Activated T-helper 2 cell treated with anti-CD3 and anti-CD28 coated beads, Interferon-gamma antibody, Interleukin-2, Interleukin-4, amounts not matched to agents 10 μg/mL and 5 μg/mL and 100 μg/mL, durations not matched to agents 14 hours and 24 hours and 36 hours (primary cell): Measurements from ENCODE around the gene PAN3. TPM values are rescaled to one million over a fixed set of nuclear protein-coding genes. Genes with fewer than 3 reads are reported as not detected.
A peak's percentile ranks its signal among the peaks of the same experiment; 100 is the strongest.
"Not testable (repeated sequence)": the region's sequence is repeated elsewhere in the genome, so short reads cannot be mapped to it uniquely, and the experiment has no call there.

Experiments used
- DNase-seq: peaks from one replicate; pipeline ENCODE4 v3.0.0; 2021; ENCODE audit warnings: low spot score
- H3K27ac Mint-ChIP-seq: one replicate; pipeline ENCODE4 v1.8.0; 2021; ENCODE audit warnings: mixed read lengths
- H3K27me3 Mint-ChIP-seq: one replicate; pipeline ENCODE4 v1.8.0; 2021; ENCODE audit warnings: low read depth, mixed read lengths
- H3K36me3 Mint-ChIP-seq: one replicate; pipeline ENCODE4 v1.8.0; 2021; ENCODE audit warnings: low read depth, mixed read lengths
- H3K4me1 Mint-ChIP-seq: one replicate; pipeline ENCODE4 v1.8.0; 2021; ENCODE audit warnings: low read depth, mixed read lengths
- H3K4me3 Mint-ChIP-seq: one replicate; pipeline ENCODE4 v1.8.0; 2021; ENCODE audit warnings: low read depth, mild to moderate bottlenecking, moderate library complexity, mixed read lengths
- H3K9me3 Mint-ChIP-seq: one replicate; pipeline ENCODE4 v1.8.0; 2021; ENCODE audit warnings: mixed read lengths
- intact Hi-C: fragments of 100-400 bp; cut with micrococcal nuclease; formaldehyde crosslinking; loops from one replicate; pipeline ENCODE4 v1.15.1; 2023
- total RNA-seq: library from RNA; stranded (reverse); gene quantifications from 2 replicates; pipeline ENCODE4 v1.2.3, GENCODE V29; 2022

The PAN3 gene
- total RNA-seq, 1 donor from 2014 or later, result 35.6 TPM

GRCh38 chr13:28117689-28118377 lies 20.5 kb upstream of the PAN3 start:
- H3K9me3 Mint-ChIP-seq, result no peaks in the 10 kb centered on the region
- peaks cover 12% of the 10 kb centered on the region for H3K27me3 Mint-ChIP-seq
- H3K36me3 Mint-ChIP-seq, result no peaks in the 10 kb centered on the region
- peaks cover 7% of the 10 kb centered on the region for H3K4me1 Mint-ChIP-seq
- no peak overlapping the region for H3K4me3 Mint-ChIP-seq
- no peak overlapping the region for H3K27ac Mint-ChIP-seq
- DNase-seq, result no peak
- intact Hi-C loops, result no loop called here

GRCh38 chr13:28120317-28120716 lies 18.0 kb upstream of the PAN3 start:
- H3K4me3 Mint-ChIP-seq, result no peak overlapping the region
- no peak for DNase-seq
- no peaks in the 10 kb centered on the region for H3K9me3 Mint-ChIP-seq
- H3K36me3 Mint-ChIP-seq, result no peaks in the 10 kb centered on the region
- peaks cover 7% of the 10 kb centered on the region for H3K4me1 Mint-ChIP-seq
- intact Hi-C loops, result no loop called here
- no peak overlapping the region for H3K27ac Mint-ChIP-seq
- peaks cover 12% of the 10 kb centered on the region for H3K27me3 Mint-ChIP-seq

DNA sequence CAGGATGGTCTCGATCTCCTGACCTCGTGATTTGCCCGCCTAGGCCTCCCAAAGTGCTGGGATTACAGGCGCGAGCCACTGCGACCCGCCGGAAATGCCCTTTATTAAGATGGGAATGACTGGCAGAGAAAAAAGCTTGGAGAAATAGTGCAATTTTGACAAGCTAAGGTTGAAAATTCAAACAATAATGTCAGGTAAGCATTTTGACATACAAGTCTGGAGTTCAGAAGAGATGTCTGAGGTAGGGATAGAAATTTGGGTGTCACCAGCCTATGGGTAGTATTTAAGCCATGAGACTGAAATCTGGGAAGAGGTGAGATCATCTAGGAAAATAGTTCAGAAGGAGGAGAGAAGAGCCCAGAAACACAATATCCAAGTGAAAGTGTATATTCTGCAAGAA lies 17.1 kb upstream of the PAN3 start:
- peaks cover 11% of the 10 kb centered on the region for H3K27me3 Mint-ChIP-seq
- intact Hi-C loops, result no loop called here
- H3K4me1 Mint-ChIP-seq, result peaks cover 7% of the 10 kb centered on the region
- no peak for DNase-seq
- H3K36me3 Mint-ChIP-seq, result no peaks in the 10 kb centered on the region
- H3K9me3 Mint-ChIP-seq, result no peaks in the 10 kb centered on the region
- H3K27ac Mint-ChIP-seq, result no peak overlapping the region
- H3K4me3 Mint-ChIP-seq, result no peak overlapping the region

GRCh38 chr13:28128030-28128429 lies 10.3 kb upstream of the PAN3 start:
- peaks cover 4% of the 10 kb centered on the region for H3K27me3 Mint-ChIP-seq
- no peak for DNase-seq
- H3K9me3 Mint-ChIP-seq, result no peaks in the 10 kb centered on the region
- no peaks in the 10 kb centered on the region for H3K4me1 Mint-ChIP-seq
- no peak overlapping the region for H3K4me3 Mint-ChIP-seq
- no peak overlapping the region for H3K27ac Mint-ChIP-seq
- no peaks in the 10 kb centered on the region for H3K36me3 Mint-ChIP-seq
- intact Hi-C loops, result no loop called here

DNA sequence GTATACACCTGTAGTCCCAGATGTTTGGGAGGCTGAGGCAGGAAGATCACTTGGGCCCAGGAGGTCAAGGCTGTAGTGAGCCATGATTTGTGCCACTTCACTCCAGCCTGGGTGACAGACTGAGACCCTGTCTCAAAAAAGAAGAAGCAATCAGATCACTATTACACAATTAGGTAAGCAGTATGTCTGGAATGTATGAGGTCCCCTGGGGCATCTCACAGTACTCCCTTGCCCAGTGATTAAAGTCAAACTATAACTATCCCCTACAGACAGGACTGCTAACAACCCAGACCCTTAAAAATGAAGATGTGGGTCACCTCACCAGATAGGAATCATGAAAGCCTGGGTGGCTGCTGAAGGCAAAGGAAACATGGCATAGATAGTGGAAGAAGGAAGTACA lies 9.4 kb upstream of the PAN3 start:
- H3K27ac Mint-ChIP-seq, result no peak overlapping the region
- no peaks in the 10 kb centered on the region for H3K4me1 Mint-ChIP-seq
- no peaks in the 10 kb centered on the region for H3K9me3 Mint-ChIP-seq
- intact Hi-C loops, result no loop called here
- no peak overlapping the region for H3K4me3 Mint-ChIP-seq
- DNase-seq, result no peak
- H3K36me3 Mint-ChIP-seq, result no peaks in the 10 kb centered on the region
- H3K27me3 Mint-ChIP-seq, result peaks cover 4% of the 10 kb centered on the region

- Mint-ChIP-seq H3K36me3 (no peaks in the 10 kb centered on the region), H3K4me1 (no peaks in the 10 kb centered on the region), H3K9me3 (no peaks in the 10 kb centered on the region), H3K27me3 (peaks cover 4% of the 10 kb centered on the region), H3K27ac (no peak overlapping the region), H3K4me3 (no peak overlapping the region)
- intact Hi-C loops, result loop anchor here (10.0 kb wide), 2 partner anchors 675 to 705 kb away; partner anchors contain the start of genes GTF3A and MTIF3
- no peak for DNase-seq
Measured at GRCh38 chr13:28129911-28130693, 8.2 kb upstream of the PAN3 start.

GRCh38 chr13:28131646-28132045 lies 6.7 kb upstream of the PAN3 start:
- no peaks in the 10 kb centered on the region for H3K9me3 Mint-ChIP-seq
- H3K27me3 Mint-ChIP-seq, result peaks cover 4% of the 10 kb centered on the region
- H3K4me3 Mint-ChIP-seq, result no peak overlapping the region
- no peaks in the 10 kb centered on the region for H3K4me1 Mint-ChIP-seq
- H3K27ac Mint-ChIP-seq, result no peak overlapping the region
- no peak for DNase-seq
- intact Hi-C loops, result loop anchor here (10.0 kb wide), 2 partner anchors 677 to 707 kb away; partner anchors contain the start of genes GTF3A and MTIF3
- H3K36me3 Mint-ChIP-seq, result no peaks in the 10 kb centered on the region

DNA sequence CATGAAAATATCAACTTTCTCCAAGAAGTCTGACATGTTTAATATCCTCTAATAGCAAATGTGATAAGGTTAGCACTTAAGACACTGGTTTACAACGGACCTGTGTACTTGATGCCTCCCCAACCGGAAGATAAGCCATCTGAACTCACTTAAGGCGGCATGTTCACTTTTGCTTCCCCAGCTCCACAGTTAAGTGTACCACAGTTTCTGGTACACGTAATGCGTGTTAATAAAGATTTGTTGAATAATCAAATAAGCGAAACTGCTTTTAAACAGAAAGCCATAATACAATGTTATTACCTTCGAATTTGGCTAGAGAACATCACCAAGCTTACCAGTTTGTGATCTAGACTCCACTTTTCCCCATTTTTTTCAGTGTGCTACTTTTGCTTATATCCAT lies 1.4 kb upstream of the PAN3 start:
- Mint-ChIP-seq H3K27me3 (no peaks in the 10 kb centered on the region), H3K27ac (peak overlapping the region; percentile 98), H3K9me3 (no peaks in the 10 kb centered on the region), H3K36me3 (peaks cover 10% of the 10 kb centered on the region), H3K4me3 (peak overlapping the region; percentile 96), H3K4me1 (peaks cover 27% of the 10 kb centered on the region)
- no peak for DNase-seq
- intact Hi-C loops, result loop anchor here (5.0 to 10.0 kb wide), 3 partner anchors 580 to 712 kb away; partner anchors contain the start of genes GTF3A, MTIF3 and SLC46A3

GRCh38 chr13:28137596-28137995 lies 749 bp upstream of the PAN3 start:
- DNase-seq, result no peak
- Mint-ChIP-seq H3K9me3 (no peaks in the 10 kb centered on the region), H3K4me1 (peaks cover 32% of the 10 kb centered on the region), H3K36me3 (peaks cover 10% of the 10 kb centered on the region), H3K4me3 (peak overlapping the region; percentile 96), H3K27me3 (no peaks in the 10 kb centered on the region), H3K27ac (peak overlapping the region; percentile 98)
- intact Hi-C loops, result loop anchor here (5.0 to 10.0 kb wide), 3 partner anchors 580 to 713 kb away; partner anchors contain the start of genes GTF3A, MTIF3 and SLC46A3

GRCh38 chr13:28138756-28139470 lies 568 bp downstream of the PAN3 start:
- H3K4me1 Mint-ChIP-seq, result peaks cover 38% of the 10 kb centered on the region
- peaks cover 13% of the 10 kb centered on the region for H3K36me3 Mint-ChIP-seq
- no peaks in the 10 kb centered on the region for H3K9me3 Mint-ChIP-seq
- no peaks in the 10 kb centered on the region for H3K27me3 Mint-ChIP-seq
- intact Hi-C loops, result loop anchor here (1.0 to 10.0 kb wide), 7 partner anchors 66 to 714 kb away; partner anchors contain the start of genes GTF3A, LNX2, MTIF3 and POLR1D
- DNase-seq, result peak; percentile 80
- H3K4me3 Mint-ChIP-seq, result peak overlapping the region; percentile 97
- H3K27ac Mint-ChIP-seq, result peak overlapping the region; percentile 98

DNA sequence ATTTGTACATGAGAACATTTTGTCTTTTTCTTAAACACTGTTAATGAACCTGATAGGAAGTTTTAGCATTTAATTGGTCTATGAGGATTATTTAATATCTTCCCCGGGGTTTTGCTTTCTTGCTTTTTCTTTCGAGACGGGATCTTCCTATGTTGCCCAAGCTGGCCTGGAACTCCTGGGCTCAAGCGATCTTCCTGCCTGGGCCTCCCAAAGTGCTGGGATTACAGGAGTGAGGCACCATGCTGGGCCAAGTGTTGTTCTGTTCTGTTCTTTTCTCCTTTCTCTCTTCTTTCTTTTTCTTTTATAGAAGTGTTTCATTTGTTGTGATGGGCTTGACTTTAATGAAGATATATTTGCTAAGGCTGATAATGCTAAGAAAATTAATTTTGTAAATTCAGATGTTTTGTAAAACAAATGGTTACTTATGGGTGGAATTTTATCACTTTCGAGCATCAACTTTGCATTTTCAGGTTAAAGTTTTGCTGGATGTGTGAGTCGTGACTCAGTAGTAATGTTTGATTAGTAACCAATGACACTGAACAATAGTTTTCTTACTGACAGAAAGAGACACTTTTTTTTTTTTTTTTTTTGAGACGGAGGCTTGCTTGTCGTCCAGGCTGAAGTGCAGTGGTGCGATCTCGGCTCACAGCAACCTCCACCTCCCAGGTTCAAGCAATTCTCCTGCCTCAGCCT lies 2.2 kb downstream of the PAN3 start:
- H3K27ac Mint-ChIP-seq, result peak overlapping the region; percentile 98

GRCh38 chr13:28141542-28141941 lies 3.2 kb downstream of the PAN3 start:
- intact Hi-C loops, result loop anchor here (5.0 kb wide), 1 partner anchor 41 kb away; no protein-coding TSS in a partner anchor
- H3K27me3 Mint-ChIP-seq, H3K9me3 Mint-ChIP-seq, DNase-seq, H3K27ac Mint-ChIP-seq, H3K4me3 Mint-ChIP-seq: not testable (repeated sequence)
- Mint-ChIP-seq H3K4me1 (peaks cover 38% of the 10 kb centered on the region), H3K36me3 (peaks cover 20% of the 10 kb centered on the region)

More for the DNA sequence above, 2.2 kb downstream of the PAN3 start:
- Mint-ChIP-seq H3K9me3 (no peaks in the 10 kb centered on the region), H3K36me3 (peaks cover 16% of the 10 kb centered on the region), H3K4me3 (peak overlapping the region; percentile 97), H3K4me1 (peaks cover 38% of the 10 kb centered on the region), H3K27me3 (no peaks in the 10 kb centered on the region)
- no peak for DNase-seq
- intact Hi-C loops, result loop anchor here (5.0 kb wide), 1 partner anchor 42 kb away; no protein-coding TSS in a partner anchor
